HL-60 (cell line): Measurements from ENCODE around the gene AWAT1.

Source experiments
- DNase-seq, 2 experiments: peaks; one replicate each; pipeline ENCODE4 v3.0.0-alpha.2; 2010 to 2020; ENCODE audit warnings: low read depth in 1 of 2, low spot score in 1 of 2
- H3K27ac ChIP-seq: fragments of 250-450 bp; sonication (Bioruptor Pico); replicated peaks from 2 replicates; pipeline ENCODE4 v1.5.1; 2020; ENCODE audit warnings: mild to moderate bottlenecking, moderate library complexity
- H3K27me3 ChIP-seq: fragments of 250-450 bp; sonication (Bioruptor Pico); 2 replicates; pipeline ENCODE4 v1.5.1; 2021; ENCODE audit warnings: mild to moderate bottlenecking, moderate library complexity; ENCODE audit not compliant: insufficient read depth, poor library complexity, severe bottlenecking
- H3K4me3 ChIP-seq: replicated peaks from 2 replicates; pipeline ENCODE4 v1.5.1; 2011; ENCODE audit warnings: mild to moderate bottlenecking, control low read depth, low read length; ENCODE audit not compliant: insufficient read depth
- CTCF ChIP-seq: IDR thresholded peaks from one replicate; pipeline ENCODE4 v1.5.1; 2011; ENCODE audit warnings: low read length, control low read depth, inconsistent platforms; ENCODE audit not compliant: insufficient read depth
- GABPA ChIP-seq: IDR thresholded peaks from 2 replicates; pipeline ENCODE4 v1.6.1; 2012; ENCODE audit warnings: low read depth
- POLR2AphosphoS5 ChIP-seq: IDR thresholded peaks from 2 replicates; pipeline ENCODE4 v1.6.1; 2012; ENCODE audit warnings: low read depth
- SPI1 ChIP-seq: IDR thresholded peaks from 2 replicates; pipeline ENCODE4 v1.6.1; 2012; ENCODE audit warnings: low read depth, mild to moderate bottlenecking, borderline replicate concordance
- long read RNA-seq: library from polyadenylated mRNA; unstranded; transcript quantifications from one replicate; pipeline ENCODE4 v2.0.0, GENCODE V29; 2020
- TF ChIP-seq, protein P1 (sequence below): IDR thresholded peaks from 2 replicates; pipeline ENCODE4 v1.6.1; 2012; ENCODE audit warnings: low read depth; ENCODE audit not compliant: insufficient replicate concordance

Gene AWAT1
- long read RNA-seq: 0 reads

- Histone ChIP-seq H3K27me3 (no peaks in the 10 kb centered on the region), H3K4me3 (no peak within 1 kb of the TSS), H3K27ac (no peak within 1 kb of the TSS)
- TF ChIP-seq POLR2AphosphoS5 (no peak), GABPA (no peak), SPI1 (no peak), CTCF (no peak)
- TF ChIP-seq, protein P1, sequence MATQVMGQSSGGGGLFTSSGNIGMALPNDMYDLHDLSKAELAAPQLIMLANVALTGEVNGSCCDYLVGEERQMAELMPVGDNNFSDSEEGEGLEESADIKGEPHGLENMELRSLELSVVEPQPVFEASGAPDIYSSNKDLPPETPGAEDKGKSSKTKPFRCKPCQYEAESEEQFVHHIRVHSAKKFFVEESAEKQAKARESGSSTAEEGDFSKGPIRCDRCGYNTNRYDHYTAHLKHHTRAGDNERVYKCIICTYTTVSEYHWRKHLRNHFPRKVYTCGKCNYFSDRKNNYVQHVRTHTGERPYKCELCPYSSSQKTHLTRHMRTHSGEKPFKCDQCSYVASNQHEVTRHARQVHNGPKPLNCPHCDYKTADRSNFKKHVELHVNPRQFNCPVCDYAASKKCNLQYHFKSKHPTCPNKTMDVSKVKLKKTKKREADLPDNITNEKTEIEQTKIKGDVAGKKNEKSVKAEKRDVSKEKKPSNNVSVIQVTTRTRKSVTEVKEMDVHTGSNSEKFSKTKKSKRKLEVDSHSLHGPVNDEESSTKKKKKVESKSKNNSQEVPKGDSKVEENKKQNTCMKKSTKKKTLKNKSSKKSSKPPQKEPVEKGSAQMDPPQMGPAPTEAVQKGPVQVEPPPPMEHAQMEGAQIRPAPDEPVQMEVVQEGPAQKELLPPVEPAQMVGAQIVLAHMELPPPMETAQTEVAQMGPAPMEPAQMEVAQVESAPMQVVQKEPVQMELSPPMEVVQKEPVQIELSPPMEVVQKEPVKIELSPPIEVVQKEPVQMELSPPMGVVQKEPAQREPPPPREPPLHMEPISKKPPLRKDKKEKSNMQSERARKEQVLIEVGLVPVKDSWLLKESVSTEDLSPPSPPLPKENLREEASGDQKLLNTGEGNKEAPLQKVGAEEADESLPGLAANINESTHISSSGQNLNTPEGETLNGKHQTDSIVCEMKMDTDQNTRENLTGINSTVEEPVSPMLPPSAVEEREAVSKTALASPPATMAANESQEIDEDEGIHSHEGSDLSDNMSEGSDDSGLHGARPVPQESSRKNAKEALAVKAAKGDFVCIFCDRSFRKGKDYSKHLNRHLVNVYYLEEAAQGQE: no peak
- no peak for DNase-seq
Measured at GRCh38 chrX:70234355-70234754, at the start of gene AWAT1. AWAT1 (plus strand) TSS chrX:70234655; CDS start chrX:70234696, 41 bp downstream.

DNA sequence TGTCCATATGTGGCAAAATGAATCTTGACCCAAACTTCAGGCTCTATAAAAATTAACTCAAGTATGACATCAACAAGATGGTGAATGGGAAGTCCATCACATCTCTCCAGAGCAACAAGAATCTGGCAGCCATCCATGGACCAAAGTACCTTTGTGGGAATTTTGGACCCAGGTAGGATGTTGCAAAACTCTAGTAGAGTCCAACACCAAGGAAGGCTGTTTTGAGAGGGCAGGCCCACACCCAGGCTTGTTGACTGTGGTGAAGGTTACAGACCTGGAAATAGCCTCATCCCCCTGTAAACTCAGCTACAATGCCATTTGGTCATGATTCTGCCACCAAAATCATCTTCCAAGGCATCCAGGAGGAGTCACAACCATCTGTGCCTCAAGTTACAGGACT is 44.2 kb upstream of the AWAT1 start:
- no peak overlapping the region for H3K4me3 ChIP-seq
- TF ChIP-seq GABPA: no peak
- no peak for TF ChIP-seq CTCF
- TF ChIP-seq SPI1: no peak
- TF ChIP-seq, protein P1: no peak
- no peak for TF ChIP-seq POLR2AphosphoS5
- H3K27me3 ChIP-seq: no peaks in the 10 kb centered on the region
- no peak for DNase-seq
- H3K27ac ChIP-seq: no peak overlapping the region

- TF ChIP-seq CTCF: peak; percentile 3
- no peak for TF ChIP-seq GABPA
Measured at GRCh38 chrX:70196961-70197720, 37.3 kb upstream of the AWAT1 start.

GRCh38 chrX:70201732-70202131 is 32.7 kb upstream of the AWAT1 start:
- Histone ChIP-seq H3K27me3 (no peaks in the 10 kb centered on the region), H3K27ac (no peak overlapping the region), H3K4me3 (no peak overlapping the region)
- DNase-seq: no peak
- TF ChIP-seq, protein P1: no peak
- no peak for TF ChIP-seq POLR2AphosphoS5
- no peak for TF ChIP-seq GABPA
- no peak for TF ChIP-seq SPI1
- TF ChIP-seq CTCF: no peak

More at GRCh38 chrX:70196961-70197720, 37.3 kb upstream of the AWAT1 start:
- H3K27me3 ChIP-seq: no peaks in the 10 kb centered on the region
- DNase-seq: peak; percentile 21 to 47
- no peak overlapping the region for H3K4me3 ChIP-seq
- H3K27ac ChIP-seq: no peak overlapping the region
